ENCODE measurements around the gene ANO7.

ANO7 gene

GRCh38 chr2:241182126-241182525 lies 6.4 kb upstream of the ANO7 start:
- no peak overlapping the region for H3K4me3 ChIP-seq (ENCODE audit: low read depth, low read length)
- no peak for TF ChIP-seq CTCF (IDR thresholded peaks at IDR 0.05; ENCODE audit: control insufficient read depth, extremely low read depth, insufficient read depth)
- no peak for DNase-seq (ENCODE audit: low read depth)

- no peak for DNase-seq (ENCODE audit: low read depth)
- no peak overlapping the region for H3K4me3 ChIP-seq (ENCODE audit: low read depth, low read length)
- TF ChIP-seq CTCF (IDR thresholded peaks at IDR 0.05; ENCODE audit: control insufficient read depth, extremely low read depth, insufficient read depth) = no peak
These were observed 5.8 kb upstream of the ANO7 start for GRCh38 chr2:241182531-241183133.

GRCh38 chr2:241183221-241183620 lies 5.3 kb upstream of the ANO7 start:
- H3K4me3 ChIP-seq (ENCODE audit: low read depth, low read length) = no peak overlapping the region
- DNase-seq (ENCODE audit: low read depth) = no peak
- no peak for TF ChIP-seq CTCF (IDR thresholded peaks at IDR 0.05; ENCODE audit: control insufficient read depth, extremely low read depth, insufficient read depth)

- no peak for DNase-seq (ENCODE audit: low read depth)
- no peak for TF ChIP-seq CTCF (IDR thresholded peaks at IDR 0.05; ENCODE audit: control insufficient read depth, extremely low read depth, insufficient read depth)
- H3K4me3 ChIP-seq (ENCODE audit: low read depth, low read length) = no peak overlapping the region
These were observed 3.6 kb upstream of the ANO7 start for GRCh38 chr2:241184901-241185300.

- no peak for DNase-seq (ENCODE audit: low read depth)
- TF ChIP-seq CTCF (IDR thresholded peaks at IDR 0.05; ENCODE audit: control insufficient read depth, extremely low read depth, insufficient read depth) = no peak
These were observed 2.5 kb upstream of the ANO7 start for GRCh38 chr2:241185961-241186360.

GRCh38 chr2:241187101-241187917 lies 1.2 kb upstream of the ANO7 start:
- no peak overlapping the region for H3K4me3 ChIP-seq (ENCODE audit: low read depth, low read length)
- no peak for DNase-seq (ENCODE audit: low read depth)
- TF ChIP-seq CTCF (IDR thresholded peaks at IDR 0.05; ENCODE audit: control insufficient read depth, extremely low read depth, insufficient read depth) = no peak

More at GRCh38 chr2:241185961-241186360, 2.5 kb upstream of the ANO7 start:
- H3K4me3 ChIP-seq (ENCODE audit: low read depth, low read length) = no peak overlapping the region
